ENCODE data around the gene SLC17A7. TPM values are rescaled to one million over a fixed set of nuclear protein-coding genes. Genes with fewer than 3 reads are reported as not detected.

Gene SLC17A7
- total RNA-seq, 2 donors from 2014 or later = 0.22 to 0.33 TPM

DNA sequence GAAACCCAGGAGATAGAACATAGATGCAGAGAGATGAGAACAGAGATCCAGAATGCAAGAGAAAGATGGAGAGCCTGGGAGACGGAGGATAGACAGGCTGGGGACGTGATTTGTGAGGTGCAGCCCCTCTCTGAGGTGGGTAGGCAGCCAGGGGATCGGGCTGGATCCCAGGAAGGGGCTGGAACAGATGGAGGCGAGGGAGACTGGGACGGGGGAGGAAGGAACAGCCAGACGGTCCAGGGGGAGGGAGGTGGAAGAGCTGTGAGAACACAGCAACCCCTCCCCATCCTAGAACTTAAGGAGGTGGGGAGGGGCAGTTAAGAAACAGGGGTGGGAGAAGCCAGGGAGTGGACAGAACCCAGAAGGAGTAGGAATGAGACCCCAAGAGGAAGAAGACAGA, 3.1 kb downstream of the SLC17A7 start:
- Mint-ChIP-seq H3K4me3 (no peak overlapping the region), H3K36me3 (ENCODE audit: low read depth) (no peaks in the 10 kb centered on the region), H3K9me3 (peaks cover 9% of the 10 kb centered on the region), H3K27me3 (ENCODE audit: insufficient read depth) (peaks cover 94% of the 10 kb centered on the region), H3K4me1 (no peaks in the 10 kb centered on the region), H3K27ac (no peak overlapping the region)
- Histone ChIP-seq H3K27me3 (ENCODE audit: control insufficient read depth, insufficient read depth, low read length, poor library complexity, severe bottlenecking) (peaks cover 94% of the 10 kb centered on the region), H3K27ac (ENCODE audit: low read depth, low read length) (no peak overlapping the region), H3K4me3 (ENCODE audit: low read length) (no peak overlapping the region), H3K9ac (ENCODE audit: extremely low read depth, low read length, poor library complexity, severe bottlenecking) (no peak overlapping the region), H3K4me1 (ENCODE audit: control insufficient read depth, insufficient read depth, low read length) (no peaks in the 10 kb centered on the region), H3K9me3 (ENCODE audit: control insufficient read depth, low read length) (no peaks in the 10 kb centered on the region), H3K36me3 (ENCODE audit: control insufficient read depth, insufficient read depth, low read length) (no peaks in the 10 kb centered on the region)
- no peak for DNase-seq
- 24 to 28% methylated on average over 3 to 5 of the region's 6 CpGs for WGBS, 2 experiments (ENCODE audit: insufficient coverage in 1 of 2, insufficient read length in 1 of 2)
- TF ChIP-seq, protein P1, sequence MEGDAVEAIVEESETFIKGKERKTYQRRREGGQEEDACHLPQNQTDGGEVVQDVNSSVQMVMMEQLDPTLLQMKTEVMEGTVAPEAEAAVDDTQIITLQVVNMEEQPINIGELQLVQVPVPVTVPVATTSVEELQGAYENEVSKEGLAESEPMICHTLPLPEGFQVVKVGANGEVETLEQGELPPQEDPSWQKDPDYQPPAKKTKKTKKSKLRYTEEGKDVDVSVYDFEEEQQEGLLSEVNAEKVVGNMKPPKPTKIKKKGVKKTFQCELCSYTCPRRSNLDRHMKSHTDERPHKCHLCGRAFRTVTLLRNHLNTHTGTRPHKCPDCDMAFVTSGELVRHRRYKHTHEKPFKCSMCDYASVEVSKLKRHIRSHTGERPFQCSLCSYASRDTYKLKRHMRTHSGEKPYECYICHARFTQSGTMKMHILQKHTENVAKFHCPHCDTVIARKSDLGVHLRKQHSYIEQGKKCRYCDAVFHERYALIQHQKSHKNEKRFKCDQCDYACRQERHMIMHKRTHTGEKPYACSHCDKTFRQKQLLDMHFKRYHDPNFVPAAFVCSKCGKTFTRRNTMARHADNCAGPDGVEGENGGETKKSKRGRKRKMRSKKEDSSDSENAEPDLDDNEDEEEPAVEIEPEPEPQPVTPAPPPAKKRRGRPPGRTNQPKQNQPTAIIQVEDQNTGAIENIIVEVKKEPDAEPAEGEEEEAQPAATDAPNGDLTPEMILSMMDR (conservative IDR thresholded peaks at IDR 0.05) = no peak

- no peaks in the 10 kb centered on the region for H3K9me3 ChIP-seq (ENCODE audit: control insufficient read depth, low read length)
- H3K9ac ChIP-seq (ENCODE audit: extremely low read depth, low read length, poor library complexity, severe bottlenecking) = no peak overlapping the region
- H3K27ac ChIP-seq (ENCODE audit: low read depth, low read length) = no peak overlapping the region
- H3K27me3 Mint-ChIP-seq (ENCODE audit: insufficient read depth) = peaks cover 98% of the 10 kb centered on the region
- H3K9me3 Mint-ChIP-seq = peaks cover 10% of the 10 kb centered on the region
- H3K27ac Mint-ChIP-seq = no peak overlapping the region
- H3K36me3 ChIP-seq (ENCODE audit: control insufficient read depth, insufficient read depth, low read length) = no peaks in the 10 kb centered on the region
- TF ChIP-seq, protein P1 (conservative IDR thresholded peaks at IDR 0.05) = no peak
- WGBS, 2 experiments (ENCODE audit: insufficient coverage in 1 of 2, insufficient read length in 1 of 2) = 34 to 43% methylated on average over 7 to 8 of the region's 8 CpGs
- H3K36me3 Mint-ChIP-seq (ENCODE audit: low read depth) = peaks cover 1% of the 10 kb centered on the region
- no peaks in the 10 kb centered on the region for H3K4me1 Mint-ChIP-seq
- no peak overlapping the region for H3K4me3 Mint-ChIP-seq
- H3K27me3 ChIP-seq (ENCODE audit: control insufficient read depth, insufficient read depth, low read length, poor library complexity, severe bottlenecking) = peaks cover 100% of the 10 kb centered on the region
- no peak overlapping the region for H3K4me3 ChIP-seq (ENCODE audit: low read length)
- no peaks in the 10 kb centered on the region for H3K4me1 ChIP-seq (ENCODE audit: control insufficient read depth, insufficient read depth, low read length)
- no peak for DNase-seq
These were observed 4.1 kb downstream of the SLC17A7 start for GRCh38 chr19:49437231-49437630.

GRCh38 chr19:49436381-49437017, 4.8 kb downstream of the SLC17A7 start:
- TF ChIP-seq, protein P1 (conservative IDR thresholded peaks at IDR 0.05) = no peak
- Histone ChIP-seq H3K27ac (ENCODE audit: low read depth, low read length) (no peak overlapping the region), H3K4me3 (ENCODE audit: low read length) (no peak overlapping the region), H3K36me3 (ENCODE audit: control insufficient read depth, insufficient read depth, low read length) (no peaks in the 10 kb centered on the region), H3K27me3 (ENCODE audit: control insufficient read depth, insufficient read depth, low read length, poor library complexity, severe bottlenecking) (peaks cover 100% of the 10 kb centered on the region), H3K4me1 (ENCODE audit: control insufficient read depth, insufficient read depth, low read length) (no peaks in the 10 kb centered on the region), H3K9ac (ENCODE audit: extremely low read depth, low read length, poor library complexity, severe bottlenecking) (no peak overlapping the region), H3K9me3 (ENCODE audit: control insufficient read depth, low read length) (no peaks in the 10 kb centered on the region)
- H3K9me3 Mint-ChIP-seq = peaks cover 14% of the 10 kb centered on the region
- peaks cover 97% of the 10 kb centered on the region for H3K27me3 Mint-ChIP-seq (ENCODE audit: insufficient read depth)
- WGBS, 2 experiments (ENCODE audit: insufficient coverage in 1 of 2, insufficient read length in 1 of 2) = 57 to 64% methylated on average over 21 to 42 of the region's 42 CpGs
- H3K4me3 Mint-ChIP-seq = no peak overlapping the region
- H3K4me1 Mint-ChIP-seq = no peaks in the 10 kb centered on the region
- DNase-seq = peak; percentile 94
- peaks cover 4% of the 10 kb centered on the region for H3K36me3 Mint-ChIP-seq (ENCODE audit: low read depth)
- H3K27ac Mint-ChIP-seq = no peak overlapping the region
